Lower leg skin (tissue), 3 donors: ENCODE measurements around the gene SH2D3C.

ENCODE experiments used
- POLR2A ChIP-seq, 2 donors: fragments of 450-650 bp; IDR thresholded peaks; one replicate each; pipeline ENCODE4 v1.6.1; 2016 to 2017; ENCODE audit warnings: antibody characterized with exemption in 2 of 2, mild to moderate bottlenecking in 1 of 2, moderate library complexity in 1 of 2
- TF ChIP-seq, protein P1 (sequence below), 3 donors: fragments of 450-650 bp; IDR thresholded peaks; one replicate each; pipeline ENCODE4 v1.5.1; 2016; ENCODE audit warnings: antibody characterized with exemption in 3 of 3, mild to moderate bottlenecking in 3 of 3, moderate library complexity in 2 of 3

DNA sequence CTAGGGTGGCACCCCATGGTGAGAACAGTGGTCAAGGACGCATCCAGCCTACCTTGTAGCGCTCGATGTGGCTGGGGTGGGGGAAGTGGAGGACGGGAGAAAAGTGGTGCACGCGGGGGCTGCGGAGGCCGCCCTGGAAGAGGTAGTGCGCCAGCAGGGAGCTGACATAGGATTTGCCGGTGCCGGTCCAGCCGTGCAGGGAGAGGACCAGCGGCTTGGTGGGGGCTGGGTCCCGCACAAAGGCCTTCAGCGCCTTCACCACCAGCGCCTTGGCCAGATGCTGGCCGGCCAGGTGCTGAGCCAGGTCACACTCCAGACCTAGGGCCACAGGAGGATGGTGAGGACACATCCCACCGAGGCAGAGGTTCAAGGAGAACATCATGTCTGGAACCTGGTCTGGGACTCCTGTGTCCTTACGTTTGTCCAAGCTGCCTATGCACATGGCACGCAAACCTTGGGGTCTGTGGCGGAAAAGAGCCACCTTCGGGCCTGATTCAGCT lies 44.2 kb downstream of the SH2D3C start:
- TF ChIP-seq, protein P1, sequence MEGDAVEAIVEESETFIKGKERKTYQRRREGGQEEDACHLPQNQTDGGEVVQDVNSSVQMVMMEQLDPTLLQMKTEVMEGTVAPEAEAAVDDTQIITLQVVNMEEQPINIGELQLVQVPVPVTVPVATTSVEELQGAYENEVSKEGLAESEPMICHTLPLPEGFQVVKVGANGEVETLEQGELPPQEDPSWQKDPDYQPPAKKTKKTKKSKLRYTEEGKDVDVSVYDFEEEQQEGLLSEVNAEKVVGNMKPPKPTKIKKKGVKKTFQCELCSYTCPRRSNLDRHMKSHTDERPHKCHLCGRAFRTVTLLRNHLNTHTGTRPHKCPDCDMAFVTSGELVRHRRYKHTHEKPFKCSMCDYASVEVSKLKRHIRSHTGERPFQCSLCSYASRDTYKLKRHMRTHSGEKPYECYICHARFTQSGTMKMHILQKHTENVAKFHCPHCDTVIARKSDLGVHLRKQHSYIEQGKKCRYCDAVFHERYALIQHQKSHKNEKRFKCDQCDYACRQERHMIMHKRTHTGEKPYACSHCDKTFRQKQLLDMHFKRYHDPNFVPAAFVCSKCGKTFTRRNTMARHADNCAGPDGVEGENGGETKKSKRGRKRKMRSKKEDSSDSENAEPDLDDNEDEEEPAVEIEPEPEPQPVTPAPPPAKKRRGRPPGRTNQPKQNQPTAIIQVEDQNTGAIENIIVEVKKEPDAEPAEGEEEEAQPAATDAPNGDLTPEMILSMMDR (IDR thresholded peaks at IDR 0.05) = no peak
- TF ChIP-seq POLR2A (IDR thresholded peaks at IDR 0.05) = no peak
